Neural progenitor cell (in vitro differentiated cells): ENCODE results near the gene MKNK2.

Experiments
- EZH2 ChIP-seq: fragments of 200-600 bp; sonication (generic); IDR thresholded peaks from 2 replicates; pipeline ENCODE4 v1.6.1; 2017; ENCODE audit warnings: antibody characterized with exemption, mild to moderate bottlenecking, moderate library complexity
- EZH2phosphoT487 ChIP-seq: fragments of 200-600 bp; sonication (generic); IDR thresholded peaks from 2 replicates; pipeline ENCODE4 v1.6.1; 2017; ENCODE audit warnings: antibody characterized with exemption
- TF ChIP-seq, protein P1 (sequence below): fragments of 200-600 bp; sonication (generic); IDR thresholded peaks from 2 replicates; pipeline ENCODE4 v1.5.1; 2017; ENCODE audit warnings: antibody characterized with exemption, mild to moderate bottlenecking

DNA sequence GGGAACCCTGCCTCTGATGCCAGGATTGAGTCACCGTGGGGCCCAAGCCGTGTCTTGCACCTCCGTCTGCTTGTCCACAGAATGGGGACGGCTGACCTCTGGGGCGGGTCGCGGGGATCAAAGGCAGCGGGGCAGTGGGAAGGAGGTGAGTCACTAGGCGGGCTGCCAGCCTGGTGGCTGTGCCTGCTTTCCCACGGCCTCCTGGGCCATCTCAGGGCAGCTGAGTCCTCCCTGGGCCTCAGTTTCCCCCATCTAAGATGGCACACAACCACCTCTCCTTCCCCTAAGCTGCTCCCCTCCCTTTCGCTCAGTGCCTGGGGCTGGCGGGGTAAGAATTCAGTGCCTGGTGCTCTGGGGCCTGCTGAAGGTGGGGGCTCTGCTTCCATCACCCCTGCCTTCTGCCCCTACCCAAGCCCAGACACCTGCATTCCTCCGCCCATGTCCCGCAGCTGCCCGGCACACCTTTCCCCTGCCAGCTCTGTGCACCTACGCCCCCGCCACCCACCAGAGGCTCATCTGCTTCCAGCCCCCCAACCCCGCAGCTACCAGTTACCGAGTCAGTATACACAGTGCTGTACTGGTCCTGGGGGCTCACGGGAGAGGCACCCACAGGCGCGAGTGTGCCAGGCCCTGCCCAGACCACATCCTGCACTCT lies 3.5 kb downstream of the MKNK2 start:
- TF ChIP-seq, protein P1, sequence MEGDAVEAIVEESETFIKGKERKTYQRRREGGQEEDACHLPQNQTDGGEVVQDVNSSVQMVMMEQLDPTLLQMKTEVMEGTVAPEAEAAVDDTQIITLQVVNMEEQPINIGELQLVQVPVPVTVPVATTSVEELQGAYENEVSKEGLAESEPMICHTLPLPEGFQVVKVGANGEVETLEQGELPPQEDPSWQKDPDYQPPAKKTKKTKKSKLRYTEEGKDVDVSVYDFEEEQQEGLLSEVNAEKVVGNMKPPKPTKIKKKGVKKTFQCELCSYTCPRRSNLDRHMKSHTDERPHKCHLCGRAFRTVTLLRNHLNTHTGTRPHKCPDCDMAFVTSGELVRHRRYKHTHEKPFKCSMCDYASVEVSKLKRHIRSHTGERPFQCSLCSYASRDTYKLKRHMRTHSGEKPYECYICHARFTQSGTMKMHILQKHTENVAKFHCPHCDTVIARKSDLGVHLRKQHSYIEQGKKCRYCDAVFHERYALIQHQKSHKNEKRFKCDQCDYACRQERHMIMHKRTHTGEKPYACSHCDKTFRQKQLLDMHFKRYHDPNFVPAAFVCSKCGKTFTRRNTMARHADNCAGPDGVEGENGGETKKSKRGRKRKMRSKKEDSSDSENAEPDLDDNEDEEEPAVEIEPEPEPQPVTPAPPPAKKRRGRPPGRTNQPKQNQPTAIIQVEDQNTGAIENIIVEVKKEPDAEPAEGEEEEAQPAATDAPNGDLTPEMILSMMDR, result no peak
- no peak for TF ChIP-seq EZH2
- no peak for TF ChIP-seq EZH2phosphoT487
